HG03159 (cell line): ENCODE measurements around the gene PPP1R12C.

Source experiments
- ATAC-seq: cut with Tn5 transposase; IDR thresholded peaks from one replicate; pipeline ENCODE4 v1.9.1; 2021; ENCODE audit warnings: mild to moderate bottlenecking, moderate library complexity; ENCODE audit not compliant: unreplicated experiment

PPP1R12C gene

GRCh38 chr19:55146705-55147273, 29.4 kb upstream of the PPP1R12C start:
- no peak for ATAC-seq

- no peak for ATAC-seq
Measured at GRCh38 chr19:55146078-55146704, 28.8 kb upstream of the PPP1R12C start.

DNA sequence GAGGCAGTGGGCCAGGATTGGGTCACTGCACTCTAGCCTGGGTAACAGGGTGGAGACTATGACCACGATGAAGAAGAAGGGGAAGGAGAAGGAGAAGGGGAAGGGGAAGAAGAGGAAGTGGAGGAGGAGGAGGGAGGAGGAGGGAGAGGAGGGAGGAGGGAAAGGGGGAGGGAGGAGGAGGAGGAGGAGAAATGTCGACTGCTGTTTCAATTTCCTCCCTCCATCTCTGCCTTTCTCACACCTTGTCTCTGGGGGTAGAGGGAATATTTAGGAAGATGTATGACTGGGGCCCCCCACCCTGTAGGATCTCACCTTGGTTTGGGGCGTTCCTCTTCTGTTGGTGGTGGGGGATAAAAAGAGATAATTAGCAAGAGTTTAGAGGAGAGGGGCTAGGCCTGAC, 27.8 kb upstream of the PPP1R12C start:
- no peak for ATAC-seq

GRCh38 chr19:55141696-55142095, 24.3 kb upstream of the PPP1R12C start:
- ATAC-seq = no peak

- no peak for ATAC-seq
Measured at GRCh38 chr19:55137915-55138314, 20.5 kb upstream of the PPP1R12C start.

- no peak for ATAC-seq
Measured at GRCh38 chr19:55136399-55137102, 19.1 kb upstream of the PPP1R12C start.

GRCh38 chr19:55134736-55135135, 17.3 kb upstream of the PPP1R12C start:
- ATAC-seq = no peak

- ATAC-seq = no peak
Measured at GRCh38 chr19:55133639-55134444, 16.4 kb upstream of the PPP1R12C start.

DNA sequence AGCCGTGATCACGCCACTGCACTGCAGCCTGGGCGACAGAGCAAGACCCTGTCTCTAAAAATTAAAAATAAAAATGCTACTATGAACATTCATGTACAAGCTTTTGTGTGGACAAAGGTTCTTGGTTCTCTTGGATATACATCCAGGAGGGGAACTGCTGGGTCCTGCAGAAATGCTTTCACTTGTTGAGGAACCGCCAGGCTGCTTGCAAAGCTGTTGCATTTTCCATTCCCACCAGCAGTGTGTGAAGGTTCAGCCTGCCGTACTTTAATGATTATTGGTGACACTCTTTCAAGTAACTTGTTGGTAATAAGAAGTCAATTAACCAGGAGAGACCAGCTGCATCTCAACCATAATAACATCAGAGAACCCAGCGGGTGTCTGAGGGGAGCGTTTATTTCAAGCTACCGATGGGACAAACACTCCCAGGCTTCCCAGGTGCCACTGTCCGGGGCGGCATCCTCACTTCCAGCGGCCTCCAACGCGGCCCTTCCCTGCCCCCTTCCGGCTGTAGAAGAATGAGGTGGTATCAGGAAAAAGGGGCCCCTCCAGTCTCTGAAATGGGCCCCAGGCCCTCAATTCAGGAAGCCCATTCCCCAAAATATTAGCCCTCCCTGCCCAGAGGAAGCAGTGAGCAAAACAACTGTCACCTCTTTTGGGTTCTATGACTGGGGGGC, 15.2 kb upstream of the PPP1R12C start:
- ATAC-seq = no peak

DNA sequence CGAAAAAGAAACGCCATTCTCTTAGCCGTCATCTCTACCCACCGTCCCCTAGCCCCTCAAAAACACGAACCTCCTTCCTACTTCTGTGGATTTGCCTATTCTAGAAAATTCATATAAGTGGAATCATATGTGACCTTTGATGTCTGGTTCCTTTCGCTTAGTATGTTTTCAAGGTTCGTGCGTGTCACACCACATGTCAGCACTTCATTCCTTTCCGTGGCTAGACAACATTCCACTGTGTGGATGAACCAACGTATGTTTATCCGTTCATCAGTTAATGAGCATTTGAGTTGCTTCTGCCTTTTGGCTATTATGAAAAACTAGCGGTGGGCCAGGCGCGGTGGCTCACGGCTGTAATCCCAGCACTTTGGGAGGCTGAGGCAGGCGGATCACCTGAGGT, 14.0 kb upstream of the PPP1R12C start:
- ATAC-seq = no peak

DNA sequence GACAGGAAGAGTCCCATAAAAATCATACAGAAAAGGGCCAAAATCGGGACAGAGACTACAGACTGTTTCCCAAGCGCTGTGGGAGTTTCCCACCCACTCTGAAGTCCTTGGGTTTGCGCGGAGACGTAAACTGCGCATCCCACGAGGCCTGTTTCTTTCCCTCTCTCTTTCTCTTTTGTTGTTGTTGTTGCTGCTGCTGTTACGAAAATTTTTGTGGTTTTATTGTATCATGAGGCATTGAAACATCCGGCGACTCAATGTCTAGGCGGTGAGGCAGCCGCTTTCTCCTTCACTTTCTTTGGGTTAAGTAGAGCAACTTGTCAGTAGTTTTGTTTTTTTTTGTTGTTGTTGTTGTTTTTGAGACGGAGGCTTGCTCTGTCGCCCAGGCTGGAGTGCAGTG, 1.6 kb upstream of the PPP1R12C start:
- no peak for ATAC-seq

- ATAC-seq = no peak
Measured at GRCh38 chr19:55118401-55118991, 1.1 kb upstream of the PPP1R12C start.

GRCh38 chr19:55117663-55118391, 390 bp upstream of the PPP1R12C start:
- ATAC-seq = peak; percentile 81

DNA sequence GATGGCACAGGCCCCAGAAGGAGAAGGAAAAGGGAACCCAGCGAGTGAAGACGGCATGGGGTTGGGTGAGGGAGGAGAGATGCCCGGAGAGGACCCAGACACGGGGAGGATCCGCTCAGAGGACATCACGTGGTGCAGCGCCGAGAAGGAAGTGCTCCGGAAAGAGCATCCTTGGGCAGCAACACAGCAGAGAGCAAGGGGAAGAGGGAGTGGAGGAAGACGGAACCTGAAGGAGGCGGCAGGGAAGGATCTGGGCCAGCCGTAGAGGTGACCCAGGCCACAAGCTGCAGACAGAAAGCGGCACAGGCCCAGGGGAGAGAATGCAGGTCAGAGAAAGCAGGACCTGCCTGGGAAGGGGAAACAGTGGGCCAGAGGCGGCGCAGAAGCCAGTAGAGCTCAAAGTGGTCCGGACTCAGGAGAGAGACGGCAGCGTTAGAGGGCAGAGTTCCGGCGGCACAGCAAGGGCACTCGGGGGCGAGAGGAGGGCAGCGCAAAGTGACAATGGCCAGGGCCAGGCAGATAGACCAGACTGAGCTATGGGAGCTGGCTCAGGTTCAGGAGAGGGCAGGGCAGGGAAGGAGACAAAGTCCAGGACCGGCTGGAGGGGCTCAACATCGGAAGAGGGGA, 1.1 kb downstream of the PPP1R12C start:
- no peak for ATAC-seq

DNA sequence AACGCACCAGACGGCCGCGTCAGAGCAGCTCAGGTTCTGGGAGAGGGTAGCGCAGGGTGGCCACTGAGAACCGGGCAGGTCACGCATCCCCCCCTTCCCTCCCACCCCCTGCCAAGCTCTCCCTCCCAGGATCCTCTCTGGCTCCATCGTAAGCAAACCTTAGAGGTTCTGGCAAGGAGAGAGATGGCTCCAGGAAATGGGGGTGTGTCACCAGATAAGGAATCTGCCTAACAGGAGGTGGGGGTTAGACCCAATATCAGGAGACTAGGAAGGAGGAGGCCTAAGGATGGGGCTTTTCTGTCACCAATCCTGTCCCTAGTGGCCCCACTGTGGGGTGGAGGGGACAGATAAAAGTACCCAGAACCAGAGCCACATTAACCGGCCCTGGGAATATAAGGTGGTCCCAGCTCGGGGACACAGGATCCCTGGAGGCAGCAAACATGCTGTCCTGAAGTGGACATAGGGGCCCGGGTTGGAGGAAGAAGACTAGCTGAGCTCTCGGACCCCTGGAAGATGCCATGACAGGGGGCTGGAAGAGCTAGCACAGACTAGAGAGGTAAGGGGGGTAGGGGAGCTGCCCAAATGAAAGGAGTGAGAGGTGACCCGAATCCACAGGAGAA, 1.9 kb downstream of the PPP1R12C start:
- no peak for ATAC-seq

DNA sequence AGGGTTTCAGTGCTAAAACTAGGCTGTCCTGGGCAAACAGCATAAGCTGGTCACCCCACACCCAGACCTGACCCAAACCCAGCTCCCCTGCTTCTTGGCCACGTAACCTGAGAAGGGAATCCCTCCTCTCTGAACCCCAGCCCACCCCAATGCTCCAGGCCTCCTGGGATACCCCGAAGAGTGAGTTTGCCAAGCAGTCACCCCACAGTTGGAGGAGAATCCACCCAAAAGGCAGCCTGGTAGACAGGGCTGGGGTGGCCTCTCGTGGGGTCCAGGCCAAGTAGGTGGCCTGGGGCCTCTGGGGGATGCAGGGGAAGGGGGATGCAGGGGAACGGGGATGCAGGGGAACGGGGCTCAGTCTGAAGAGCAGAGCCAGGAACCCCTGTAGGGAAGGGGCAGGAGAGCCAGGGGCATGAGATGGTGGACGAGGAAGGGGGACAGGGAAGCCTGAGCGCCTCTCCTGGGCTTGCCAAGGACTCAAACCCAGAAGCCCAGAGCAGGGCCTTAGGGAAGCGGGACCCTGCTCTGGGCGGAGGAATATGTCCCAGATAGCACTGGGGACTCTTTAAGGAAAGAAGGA, 2.8 kb downstream of the PPP1R12C start:
- ATAC-seq = no peak

- ATAC-seq = no peak
Measured at GRCh38 chr19:55113570-55114039, 3.8 kb downstream of the PPP1R12C start.

DNA sequence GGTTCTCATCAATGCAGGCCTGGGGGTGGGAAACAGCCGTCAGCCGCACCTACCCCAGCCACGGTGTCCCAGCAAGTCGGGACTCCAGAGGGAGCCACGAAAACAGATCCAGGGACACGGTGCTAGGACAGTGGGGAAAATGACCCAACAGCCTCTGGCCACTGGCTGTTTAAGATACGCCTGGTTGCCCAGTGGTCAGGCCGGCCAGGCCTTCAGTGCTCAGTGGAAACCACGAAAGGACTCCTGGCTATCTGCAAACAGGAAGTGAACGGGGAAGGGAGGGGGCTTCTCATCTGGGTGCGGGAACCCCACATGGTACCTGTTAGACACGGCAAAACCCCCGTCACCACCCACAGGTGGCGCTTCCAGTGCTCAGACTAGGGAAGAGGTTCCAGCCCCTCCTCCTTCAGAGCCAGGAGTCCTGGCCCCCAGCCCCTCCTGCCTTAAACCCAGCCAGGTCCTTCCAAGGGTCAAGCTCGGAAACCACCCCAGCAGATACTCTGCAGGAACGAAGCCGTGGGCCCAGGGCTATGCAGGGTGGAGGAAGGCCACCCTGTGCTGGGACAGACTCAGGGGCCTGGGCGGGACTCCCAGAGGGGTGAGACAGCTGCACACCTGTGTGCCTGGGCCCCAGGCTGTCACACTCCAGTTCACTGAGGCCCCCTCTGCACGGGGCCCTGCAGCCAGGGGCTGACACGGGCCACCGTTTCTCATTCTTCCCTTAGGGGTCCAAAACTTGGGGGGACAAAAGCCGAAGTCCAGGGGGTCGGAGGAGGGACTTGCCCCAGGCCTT, 4.5 kb downstream of the PPP1R12C start:
- ATAC-seq = no peak
